A549 (cell line): Measurements from ENCODE around the gene LMBR1.

Experiments
- CEBPB ChIP-seq, 2 experiments: fragments of >200 bp in 1 of 2; sonication (Bioruptor Twin) in 1 of 2; formaldehyde crosslinking in 1 of 2; IDR thresholded peaks; 2 replicates each; pipeline ENCODE4 v1.6.1; 2012 to 2016
- CHD4 ChIP-seq: fragments of 200-600 bp; sonication (generic); IDR thresholded peaks from 2 replicates; pipeline ENCODE4 v1.6.1; 2016; ENCODE audit warnings: antibody characterized with exemption, mild to moderate bottlenecking, borderline replicate concordance
- CTCF ChIP-seq: fragments of >200 bp; sonication (Bioruptor Twin); formaldehyde crosslinking; IDR thresholded peaks from 3 replicates; pipeline ENCODE4 v1.5.1; 2016
- POLR2A ChIP-seq: IDR thresholded peaks from 2 replicates; pipeline ENCODE4 v1.6.1; 2012; ENCODE audit warnings: mild to moderate bottlenecking, low read length
- RCOR1 ChIP-seq: fragments of 150-350 bp; IDR thresholded peaks from 2 replicates; pipeline ENCODE4 v1.6.1; 2014; ENCODE audit warnings: antibody characterized with exemption, low read length, low read depth

- TF ChIP-seq CTCF (no peak), CHD4 (no peak), CEBPB (IDR thresholded peaks at IDR 0.05) (no peak), POLR2A (no peak), RCOR1 (no peak)
These were observed 167.0 kb downstream of the LMBR1 start for GRCh38 chr7:156725936-156726335.
